PC-3 (cell line): ENCODE data around the gene RPL32. TPM values are rescaled to one million over a fixed set of nuclear protein-coding genes. Genes with fewer than 3 reads are reported as not detected.

Experiments used
- ATAC-seq: fragments of 200-7000 bp; cut with Tn5 transposase; 2 replicates; pipeline ENCODE4 v1.9.1; 2020; ENCODE audit warnings: mild to moderate bottlenecking, moderate library complexity
- BruUV-seq: library from RNA; stranded (reverse); fragments of 400-500 nt; replicated peaks from 2 replicates; lab custom pipeline; 2021; lab: Mats Ljungman, UMichigan
- CTCF ChIA-PET: fragments of 300-600 bp; sonication (Branson Sonifier 250); formaldehyde crosslinking; loops from one replicate; lab custom pipeline; 2022; ENCODE audit warnings: antibody characterized with exemption; lab: Charles Lee
- POLR2A ChIA-PET: fragments of 300-600 bp; sonication (Branson Sonifier 250); formaldehyde crosslinking; loops from one replicate; lab custom pipeline; 2022; ENCODE audit warnings: antibody characterized with exemption; ENCODE audit not compliant: unreplicated experiment; lab: Charles Lee
- DNase-seq: peaks from one replicate; pipeline ENCODE4 v3.0.0-alpha.2; 2015
- H2AFZ ChIP-seq: fragments of 300-600 bp; sonication (generic); 2 replicates; pipeline ENCODE4 v1.6.0; 2016; ENCODE audit warnings: antibody characterized with exemption, low read length
- H3F3A ChIP-seq: fragments of 300-600 bp; sonication (generic); one replicate; pipeline ENCODE4 v1.6.0; 2017; ENCODE audit warnings: antibody characterized with exemption, low read length, control low read depth, mild to moderate bottlenecking; ENCODE audit not compliant: unreplicated experiment
- H3K27ac ChIP-seq: fragments of 300-600 bp; sonication (generic); 2 replicates; pipeline ENCODE4 v1.5.1; 2016; ENCODE audit warnings: mild to moderate bottlenecking, low read length
- H3K27me3 ChIP-seq: fragments of 300-600 bp; sonication (generic); 2 replicates; pipeline ENCODE4 v1.6.1; 2016; ENCODE audit warnings: low read length, mixed read lengths
- H3K36me3 ChIP-seq: fragments of 300-600 bp; sonication (generic); 2 replicates; pipeline ENCODE4 v1.6.1; 2016; ENCODE audit warnings: low read depth, mixed run types, low read length, mixed read lengths
- H3K4me1 ChIP-seq: fragments of 300-600 bp; sonication (generic); 2 replicates; pipeline ENCODE4 v1.5.1; 2016; ENCODE audit warnings: low read length; ENCODE audit not compliant: insufficient read depth
- H3K4me2 ChIP-seq: fragments of 300-600 bp; sonication (generic); 2 replicates; pipeline ENCODE4 v1.6.0; 2016; ENCODE audit warnings: low read length
- H3K4me3 ChIP-seq: fragments of 300-600 bp; sonication (generic); 2 replicates; pipeline ENCODE4 v1.5.1; 2016; ENCODE audit warnings: mild to moderate bottlenecking, low read length, mixed read lengths
- H3K79me2 ChIP-seq: fragments of 300-600 bp; sonication (generic); 2 replicates; pipeline ENCODE4 v1.6.1; 2017; ENCODE audit warnings: low read length, mixed read lengths
- H3K9ac ChIP-seq: fragments of 300-600 bp; sonication (generic); 2 replicates; pipeline ENCODE4 v1.6.0; 2016; ENCODE audit warnings: mild to moderate bottlenecking, low read length
- H3K9me2 ChIP-seq: fragments of 300-600 bp; sonication (generic); replicated peaks from 2 replicates; pipeline ENCODE4 v1.6.1; 2016; ENCODE audit warnings: mixed run types, low read length, mixed read lengths
- H3K9me3 ChIP-seq: fragments of 300-600 bp; sonication (generic); 2 replicates; pipeline ENCODE4 v1.6.1; 2016; ENCODE audit warnings: low read length, mixed read lengths
- H4K20me1 ChIP-seq: fragments of 300-600 bp; sonication (generic); 2 replicates; pipeline ENCODE4 v1.6.1; 2016; ENCODE audit warnings: low read length, mixed read lengths
- EZH2 ChIP-seq: fragments of 300-600 bp; sonication (generic); IDR thresholded peaks from one replicate; pipeline ENCODE4 v1.6.1; 2017; ENCODE audit warnings: antibody characterized with exemption, mild to moderate bottlenecking, low read length; ENCODE audit not compliant: unreplicated experiment
- EZH2phosphoT487 ChIP-seq: fragments of 300-600 bp; sonication (generic); IDR thresholded peaks from 2 replicates; pipeline ENCODE4 v1.6.1; 2018; ENCODE audit warnings: mild to moderate bottlenecking, antibody characterized with exemption, low read length, borderline replicate concordance
- intact Hi-C: fragments of 100-400 bp; cut with micrococcal nuclease; formaldehyde crosslinking; loops from 2 replicates; pipeline ENCODE4 v1.9.0; 2023
- total RNA-seq: library from RNA; depleted of rRNA; stranded (reverse); fragments of >200 nt; gene quantifications from 2 replicates; pipeline ENCODE4 v1.2.3, GENCODE V29; 2014
- TF ChIP-seq, protein P1 (sequence below): fragments of 300-600 bp; sonication (generic); conservative IDR thresholded peaks from 2 replicates; pipeline ENCODE4 v1.5.1; 2017; ENCODE audit warnings: antibody characterized with exemption, low read depth, mild to moderate bottlenecking, low read length

RPL32 gene
- total RNA-seq, 1 experiment from 2014 or later: 2,663 TPM

DNA sequence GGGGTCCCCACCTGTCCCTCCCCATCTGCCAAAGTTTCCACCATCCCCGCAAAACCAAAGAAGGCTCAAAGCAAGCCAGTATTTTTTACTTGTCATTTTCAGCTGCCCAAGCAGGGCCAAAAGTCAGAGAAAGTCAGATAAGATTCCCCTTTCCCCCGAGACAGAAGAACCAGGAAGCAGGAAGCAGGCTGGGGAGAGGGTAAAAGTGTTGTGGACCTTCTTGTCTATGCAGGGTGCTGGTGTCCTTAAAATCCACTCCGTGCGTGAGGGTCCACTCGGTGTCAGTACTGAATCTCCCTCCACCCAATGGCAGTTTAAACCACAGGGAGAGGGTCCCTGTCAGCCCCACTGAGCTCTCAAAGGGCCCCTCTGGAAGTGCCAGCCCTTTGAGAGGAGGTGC lies 20.2 kb upstream of the RPL32 start:
- CTCF ChIA-PET: no interaction called here
- Histone ChIP-seq H3K27me3 (no peaks in the 10 kb centered on the region), H3K9ac (no peak overlapping the region), H3K36me3 (no peaks in the 10 kb centered on the region; the same call in 1 of the 2 replicates), H3K79me2 (no peaks in the 10 kb centered on the region), H4K20me1 (no peaks in the 10 kb centered on the region), H3K4me2 (no peak overlapping the region), H3F3A (no peaks in the 10 kb centered on the region), H3K9me3 (peaks cover 15% of the 10 kb centered on the region), H3K9me2 (no peaks in the 10 kb centered on the region), H2AFZ (no peak overlapping the region), H3K4me3 (no peak overlapping the region), H3K4me1 (no peaks in the 10 kb centered on the region), H3K27ac (no peak overlapping the region)
- TF ChIP-seq EZH2phosphoT487: no peak
- no peak for TF ChIP-seq EZH2
- TF ChIP-seq, protein P1, sequence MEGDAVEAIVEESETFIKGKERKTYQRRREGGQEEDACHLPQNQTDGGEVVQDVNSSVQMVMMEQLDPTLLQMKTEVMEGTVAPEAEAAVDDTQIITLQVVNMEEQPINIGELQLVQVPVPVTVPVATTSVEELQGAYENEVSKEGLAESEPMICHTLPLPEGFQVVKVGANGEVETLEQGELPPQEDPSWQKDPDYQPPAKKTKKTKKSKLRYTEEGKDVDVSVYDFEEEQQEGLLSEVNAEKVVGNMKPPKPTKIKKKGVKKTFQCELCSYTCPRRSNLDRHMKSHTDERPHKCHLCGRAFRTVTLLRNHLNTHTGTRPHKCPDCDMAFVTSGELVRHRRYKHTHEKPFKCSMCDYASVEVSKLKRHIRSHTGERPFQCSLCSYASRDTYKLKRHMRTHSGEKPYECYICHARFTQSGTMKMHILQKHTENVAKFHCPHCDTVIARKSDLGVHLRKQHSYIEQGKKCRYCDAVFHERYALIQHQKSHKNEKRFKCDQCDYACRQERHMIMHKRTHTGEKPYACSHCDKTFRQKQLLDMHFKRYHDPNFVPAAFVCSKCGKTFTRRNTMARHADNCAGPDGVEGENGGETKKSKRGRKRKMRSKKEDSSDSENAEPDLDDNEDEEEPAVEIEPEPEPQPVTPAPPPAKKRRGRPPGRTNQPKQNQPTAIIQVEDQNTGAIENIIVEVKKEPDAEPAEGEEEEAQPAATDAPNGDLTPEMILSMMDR: no peak
- intact Hi-C loops: no loop called here
- DNase-seq (no peak), ATAC-seq (no peak)
- POLR2A ChIA-PET: no interaction called here
- BruUV-seq: no TSS peak

DNA sequence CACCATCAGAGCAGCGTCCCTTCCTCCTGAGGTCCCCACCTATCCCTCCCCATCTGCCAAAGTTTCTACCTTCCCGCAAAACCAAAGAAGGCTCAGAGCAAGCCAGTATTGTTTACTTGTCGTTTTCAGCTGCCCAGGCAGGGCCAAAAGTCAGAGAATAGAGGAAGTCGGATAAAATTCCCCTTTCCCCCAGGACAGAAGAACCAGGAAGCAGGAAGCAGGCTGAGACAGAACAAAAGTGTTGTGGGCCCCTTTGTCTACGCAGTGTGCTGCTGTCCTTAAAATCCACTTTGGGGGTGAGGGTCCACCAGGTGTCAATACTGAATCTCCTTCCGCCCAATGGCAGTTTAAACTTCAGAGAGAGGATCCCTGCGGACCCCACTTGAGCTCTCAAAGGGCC lies 18.5 kb upstream of the RPL32 start:
- CTCF ChIA-PET: no interaction called here
- ATAC-seq: no peak
- no peaks in the 10 kb centered on the region for H3K9me2 ChIP-seq
- no peak for DNase-seq
- no peaks in the 10 kb centered on the region for H3K27me3 ChIP-seq
- no peaks in the 10 kb centered on the region for H3K4me1 ChIP-seq
- intact Hi-C loops: no loop called here
- no peak overlapping the region for H3K4me2 ChIP-seq
- no peaks in the 10 kb centered on the region for H4K20me1 ChIP-seq
- no peak overlapping the region for H3K27ac ChIP-seq
- H3K79me2 ChIP-seq: no peaks in the 10 kb centered on the region
- peaks cover 6% of the 10 kb centered on the region; the same call in 1 of the 2 replicates for H3K9me3 ChIP-seq
- TF ChIP-seq, protein P1: no peak
- no peak for TF ChIP-seq EZH2phosphoT487
- TF ChIP-seq EZH2: no peak
- no peaks in the 10 kb centered on the region for H3K36me3 ChIP-seq
- no peak overlapping the region for H3K9ac ChIP-seq
- BruUV-seq: no TSS peak
- POLR2A ChIA-PET: no interaction called here
- H3K4me3 ChIP-seq: no peak overlapping the region
- H2AFZ ChIP-seq: no peak overlapping the region
- H3F3A ChIP-seq: no peaks in the 10 kb centered on the region

DNA sequence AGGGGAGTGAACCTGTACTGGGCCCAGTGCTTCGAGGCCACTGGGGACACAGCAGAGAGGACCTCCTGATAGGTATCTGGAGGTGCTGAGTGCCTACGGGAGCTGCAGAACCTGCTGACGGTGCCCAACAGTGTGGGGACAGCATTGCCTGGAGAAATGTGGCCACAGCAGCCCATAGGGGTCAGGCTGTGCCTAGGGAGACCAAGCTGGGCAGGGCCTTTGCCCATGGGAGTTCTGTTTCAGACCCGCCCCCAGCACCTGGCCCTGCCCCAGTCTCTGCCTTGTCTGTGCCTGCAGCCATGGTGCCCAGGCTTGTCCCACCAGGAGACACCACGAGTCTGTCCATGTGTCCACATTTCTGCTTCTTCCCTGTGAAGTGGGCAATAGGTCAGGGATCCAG lies 15.3 kb upstream of the RPL32 start:
- intact Hi-C loops: no loop called here
- H2AFZ ChIP-seq: no peak overlapping the region
- POLR2A ChIA-PET: no interaction called here
- no peak for ATAC-seq
- TF ChIP-seq EZH2phosphoT487: no peak
- no peak overlapping the region for H3K9ac ChIP-seq
- no peaks in the 10 kb centered on the region for H3K9me3 ChIP-seq
- H3K27me3 ChIP-seq: no peaks in the 10 kb centered on the region
- H3K4me1 ChIP-seq: peaks cover 14% of the 10 kb centered on the region
- no peaks in the 10 kb centered on the region for H3F3A ChIP-seq
- no peak overlapping the region for H3K27ac ChIP-seq
- no peak overlapping the region for H3K4me2 ChIP-seq
- H3K36me3 ChIP-seq: no peaks in the 10 kb centered on the region
- no peaks in the 10 kb centered on the region for H3K9me2 ChIP-seq
- DNase-seq: no peak
- no peaks in the 10 kb centered on the region for H4K20me1 ChIP-seq
- H3K4me3 ChIP-seq: no peak overlapping the region
- CTCF ChIA-PET: interaction anchor here (0.6 kb wide), 1 partner anchor 11 kb away, joined by 7 read pairs; no protein-coding TSS in a partner anchor
- BruUV-seq: no TSS peak
- no peaks in the 10 kb centered on the region for H3K79me2 ChIP-seq
